22Rv1 (cell line): ENCODE data around the gene XAB2.

Experiments used
- H3K27ac ChIP-seq: fragments of 450-650 bp; 2 replicates; pipeline ENCODE4 v1.5.1; 2017
- CTCF ChIP-seq: fragments of 450-650 bp; IDR thresholded peaks from 2 replicates; pipeline ENCODE4 v1.5.1; 2017; ENCODE audit warnings: mild to moderate bottlenecking
- ZFX ChIP-seq: fragments of 450-650 bp; IDR thresholded peaks from 2 replicates; pipeline ENCODE4 v1.6.1; 2017; ENCODE audit warnings: antibody characterized with exemption, borderline replicate concordance

XAB2 gene

GRCh38 chr19:7622933-7623685, 6.2 kb downstream of the XAB2 start:
- H3K27ac ChIP-seq, result 0 out of 2 replicates have a peak overlapping the region, but pooled peaks have one; percentile 100
- TF ChIP-seq CTCF (no peak), ZFX (no peak)

GRCh38 chr19:7620442-7621412, 8.6 kb downstream of the XAB2 start:
- H3K27ac ChIP-seq, result peak overlapping the region; percentile 100
- no peak for TF ChIP-seq CTCF
- no peak for TF ChIP-seq ZFX

GRCh38 chr19:7619671-7620441, 9.5 kb downstream of the XAB2 start:
- peak overlapping the region; percentile 100 for H3K27ac ChIP-seq
- TF ChIP-seq CTCF (no peak), ZFX (no peak)

- no peak for TF ChIP-seq CTCF
- no peak for TF ChIP-seq ZFX
- peak overlapping the region; percentile 100 for H3K27ac ChIP-seq
Measured at GRCh38 chr19:7618771-7619510, 10.4 kb downstream of the XAB2 start.

- TF ChIP-seq ZFX (no peak), CTCF (no peak)
- peak overlapping the region; percentile 100 for H3K27ac ChIP-seq
Measured at GRCh38 chr19:7618348-7618747, 11.0 kb downstream of the XAB2 start.

GRCh38 chr19:7617735-7618134, 11.6 kb downstream of the XAB2 start:
- TF ChIP-seq CTCF, result no peak
- no peak for TF ChIP-seq ZFX
- H3K27ac ChIP-seq, result peak overlapping the region; percentile 100
